SU-DHL-6 (cell line): ENCODE results near the gene ZNF212.

Experiments used
- H2AFZ ChIP-seq: fragments of 200-600 bp; sonication (generic); 2 replicates; pipeline ENCODE4 v1.6.1; 2014; ENCODE audit warnings: low read depth, mild to moderate bottlenecking, moderate library complexity, mixed read lengths, antibody characterized with exemption, low read length; ENCODE audit not compliant: severe bottlenecking
- H3F3A ChIP-seq: fragments of 200-600 bp; shearing (Covaris generic); 2 replicates; pipeline ENCODE4 v1.6.0; 2016; ENCODE audit warnings: antibody characterized with exemption, mild to moderate bottlenecking; ENCODE audit not compliant: insufficient read depth
- H3K27ac ChIP-seq: fragments of 200-600 bp; sonication (generic); 2 replicates; pipeline ENCODE4 v1.5.1; 2016; ENCODE audit warnings: low read depth, mild to moderate bottlenecking, low read length, moderate library complexity, mixed read lengths
- H3K27me3 ChIP-seq: fragments of 200-600 bp; sonication (generic), shearing (Covaris generic); 2 replicates; pipeline ENCODE4 v1.6.0; 2014; ENCODE audit warnings: mild to moderate bottlenecking, low read length
- H3K36me3 ChIP-seq: fragments of 200-600 bp; sonication (generic); 2 replicates; pipeline ENCODE4 v1.6.1; 2014; ENCODE audit warnings: mild to moderate bottlenecking, low read length, mixed read lengths
- H3K4me2 ChIP-seq: fragments of 300-600, 200-600 bp; shearing (Covaris generic), sonication (generic); 2 replicates; pipeline ENCODE4 v1.6.0; 2014; ENCODE audit warnings: low read length, low read depth, mild to moderate bottlenecking; ENCODE audit not compliant: poor library complexity, severe bottlenecking
- H3K4me3 ChIP-seq: fragments of 200-600 bp; sonication (generic); 2 replicates; pipeline ENCODE4 v1.5.1; 2014; ENCODE audit warnings: antibody characterized with exemption, low read length, mild to moderate bottlenecking, mixed read lengths; ENCODE audit not compliant: insufficient read depth, poor library complexity, severe bottlenecking
- H3K79me2 ChIP-seq: fragments of 200-600 bp; sonication (generic); 2 replicates; pipeline ENCODE4 v1.6.1; 2014; ENCODE audit warnings: mild to moderate bottlenecking, low read length, moderate library complexity; ENCODE audit not compliant: insufficient read depth
- H3K9ac ChIP-seq: fragments of 200-600 bp; sonication (generic); 2 replicates; pipeline ENCODE4 v1.7.0; 2014; ENCODE audit warnings: mild to moderate bottlenecking, low read length
- H3K9me2 ChIP-seq: fragments of 200-600 bp; sonication (generic); replicated peaks from 2 replicates; pipeline ENCODE4 v1.6.1; 2014; ENCODE audit warnings: low read length; ENCODE audit not compliant: insufficient read depth
- H3K9me3 ChIP-seq: fragments of 200-600 bp; sonication (generic); 2 replicates; pipeline ENCODE4 v1.6.1; 2014; ENCODE audit warnings: low read length, mixed read lengths; ENCODE audit not compliant: insufficient read depth
- H4K20me1 ChIP-seq: fragments of 200-600 bp; sonication (generic); 2 replicates; pipeline ENCODE4 v1.6.1; 2014; ENCODE audit warnings: low read depth, mild to moderate bottlenecking, antibody characterized with exemption, low read length, moderate library complexity, mixed read lengths
- EZH2phosphoT487 ChIP-seq: fragments of 200-600 bp; sonication (generic), shearing (Covaris generic); conservative IDR thresholded peaks from 2 replicates; pipeline ENCODE4 v1.6.1; 2018; ENCODE audit warnings: mild to moderate bottlenecking, antibody characterized with exemption, low read length, moderate library complexity, mixed read lengths
- TF ChIP-seq, protein P1 (sequence below): fragments of 200-600 bp; sonication (generic); IDR thresholded peaks from one replicate; pipeline ENCODE4 v1.5.1; 2017; ENCODE audit warnings: antibody characterized with exemption, mild to moderate bottlenecking, low read length, moderate library complexity; ENCODE audit not compliant: insufficient read depth, poor library complexity, severe bottlenecking

ZNF212 gene

DNA sequence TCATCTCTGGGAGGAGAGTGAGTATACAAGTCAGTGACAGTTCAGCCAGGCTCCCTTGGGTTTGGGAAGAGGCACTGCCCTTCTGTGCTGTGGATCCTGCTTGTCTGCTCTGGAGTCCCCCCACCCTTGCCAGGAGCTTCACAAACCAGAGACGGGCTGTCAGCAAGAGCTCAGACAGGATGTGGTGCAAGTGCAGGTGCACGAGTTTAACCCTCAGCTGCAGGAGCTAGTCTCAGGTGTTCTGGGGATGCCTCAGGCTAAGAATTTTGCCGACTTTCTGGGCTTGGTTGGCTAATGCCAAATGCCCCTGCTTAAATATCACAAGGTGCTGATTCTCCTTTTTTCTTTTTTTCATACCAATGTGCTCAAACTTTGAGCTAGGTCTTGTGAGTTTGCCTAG lies 44.9 kb downstream of the ZNF212 start:
- Histone ChIP-seq H2AFZ (no peak overlapping the region), H3K27ac (peak overlapping the region; percentile 41; the same call in 1 of the 2 replicates), H3K79me2 (no peaks in the 10 kb centered on the region), H3K9me2 (no peaks in the 10 kb centered on the region), H3K4me2 (peak overlapping the region; percentile 27), H4K20me1 (no peaks in the 10 kb centered on the region), H3K27me3 (no peaks in the 10 kb centered on the region), H3K9ac (no peak overlapping the region), H3K36me3 (no peaks in the 10 kb centered on the region), H3F3A (no peaks in the 10 kb centered on the region), H3K9me3 (no peaks in the 10 kb centered on the region), H3K4me3 (no peak overlapping the region)
- TF ChIP-seq EZH2phosphoT487: no peak
- TF ChIP-seq, protein P1, sequence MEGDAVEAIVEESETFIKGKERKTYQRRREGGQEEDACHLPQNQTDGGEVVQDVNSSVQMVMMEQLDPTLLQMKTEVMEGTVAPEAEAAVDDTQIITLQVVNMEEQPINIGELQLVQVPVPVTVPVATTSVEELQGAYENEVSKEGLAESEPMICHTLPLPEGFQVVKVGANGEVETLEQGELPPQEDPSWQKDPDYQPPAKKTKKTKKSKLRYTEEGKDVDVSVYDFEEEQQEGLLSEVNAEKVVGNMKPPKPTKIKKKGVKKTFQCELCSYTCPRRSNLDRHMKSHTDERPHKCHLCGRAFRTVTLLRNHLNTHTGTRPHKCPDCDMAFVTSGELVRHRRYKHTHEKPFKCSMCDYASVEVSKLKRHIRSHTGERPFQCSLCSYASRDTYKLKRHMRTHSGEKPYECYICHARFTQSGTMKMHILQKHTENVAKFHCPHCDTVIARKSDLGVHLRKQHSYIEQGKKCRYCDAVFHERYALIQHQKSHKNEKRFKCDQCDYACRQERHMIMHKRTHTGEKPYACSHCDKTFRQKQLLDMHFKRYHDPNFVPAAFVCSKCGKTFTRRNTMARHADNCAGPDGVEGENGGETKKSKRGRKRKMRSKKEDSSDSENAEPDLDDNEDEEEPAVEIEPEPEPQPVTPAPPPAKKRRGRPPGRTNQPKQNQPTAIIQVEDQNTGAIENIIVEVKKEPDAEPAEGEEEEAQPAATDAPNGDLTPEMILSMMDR: no peak

DNA sequence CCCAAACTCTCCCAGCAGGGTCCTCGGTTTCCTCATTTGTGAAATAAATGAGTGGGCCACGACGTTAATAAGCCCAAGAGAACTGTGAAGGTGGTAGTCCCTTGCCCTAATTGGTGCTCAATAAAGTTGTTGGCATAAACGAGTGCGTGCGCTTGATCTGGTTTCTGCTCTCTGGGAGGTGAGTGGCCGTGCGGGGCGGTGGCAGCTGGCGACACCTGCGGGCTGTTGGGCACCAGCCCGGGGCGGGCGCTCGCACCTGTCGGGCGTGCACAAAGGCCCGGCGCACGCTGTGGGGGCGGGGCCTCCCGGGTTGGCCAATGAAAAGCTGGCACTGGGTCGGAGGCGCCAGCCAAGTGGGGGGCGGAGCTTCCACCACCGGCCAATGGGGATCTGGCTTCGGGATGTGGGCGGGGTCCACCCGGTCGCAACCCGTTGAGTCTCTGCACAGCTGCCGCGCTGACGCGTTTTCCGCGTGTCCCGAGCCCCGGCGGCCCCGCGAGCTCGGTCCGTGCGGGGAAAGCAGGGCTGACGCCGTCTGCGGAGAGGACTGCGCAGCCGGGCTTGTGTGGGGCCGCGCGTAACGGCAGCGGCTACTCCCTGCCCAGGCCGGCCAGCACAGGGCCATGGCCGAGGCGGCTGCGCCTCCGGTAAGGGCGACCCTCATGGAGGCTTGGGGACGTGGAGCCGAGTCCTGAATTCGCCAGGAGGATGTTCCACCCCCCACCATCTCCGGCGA lies 45.6 kb downstream of the ZNF212 start:
- peak overlapping the region; percentile 27 for H3K4me2 ChIP-seq
- no peak overlapping the region for H3K9ac ChIP-seq
- H3K79me2 ChIP-seq: no peaks in the 10 kb centered on the region
- no peaks in the 10 kb centered on the region for H4K20me1 ChIP-seq
- H3K9me2 ChIP-seq: no peaks in the 10 kb centered on the region
- peak overlapping the region; percentile 41; the same call in 1 of the 2 replicates for H3K27ac ChIP-seq
- H3K36me3 ChIP-seq: no peaks in the 10 kb centered on the region
- no peaks in the 10 kb centered on the region for H3K27me3 ChIP-seq
- TF ChIP-seq EZH2phosphoT487: no peak
- TF ChIP-seq, protein P1: no peak
- no peak overlapping the region for H3K4me3 ChIP-seq
- no peak overlapping the region for H2AFZ ChIP-seq
- no peaks in the 10 kb centered on the region for H3K9me3 ChIP-seq
- H3F3A ChIP-seq: no peaks in the 10 kb centered on the region

DNA sequence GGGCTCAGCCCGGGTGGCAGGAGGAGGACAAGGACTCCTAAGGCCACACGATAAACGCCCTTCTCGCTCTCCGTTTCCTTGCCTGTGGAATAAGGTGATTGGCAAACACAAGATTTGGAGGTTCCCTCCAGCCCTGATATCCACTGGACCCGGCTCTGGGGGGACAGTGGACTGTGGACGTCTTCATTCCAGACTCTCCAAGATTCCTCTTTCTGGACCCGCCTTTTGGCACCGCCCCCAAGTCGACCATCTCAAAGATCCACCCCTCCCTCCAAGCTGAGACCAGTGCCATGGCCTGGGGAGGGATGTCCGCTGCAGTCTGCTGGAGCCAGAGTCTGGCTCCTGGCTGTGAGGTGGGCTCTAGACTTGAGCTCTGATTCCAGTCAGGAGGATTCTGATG lies 46.2 kb downstream of the ZNF212 start:
- Histone ChIP-seq H3K9ac (no peak overlapping the region), H3K27me3 (no peaks in the 10 kb centered on the region), H3K36me3 (no peaks in the 10 kb centered on the region), H3K27ac (no peak overlapping the region), H3K79me2 (no peaks in the 10 kb centered on the region), H3K4me3 (no peak overlapping the region), H4K20me1 (no peaks in the 10 kb centered on the region), H3K9me2 (no peaks in the 10 kb centered on the region), H3F3A (no peaks in the 10 kb centered on the region), H3K9me3 (no peaks in the 10 kb centered on the region), H2AFZ (no peak overlapping the region), H3K4me2 (no peak overlapping the region)
- TF ChIP-seq EZH2phosphoT487: no peak
- TF ChIP-seq, protein P1: no peak
